CD4-positive, alpha-beta memory T cell (primary cell): ENCODE results near the gene MRPL37. TPM values are rescaled to one million over a fixed set of nuclear protein-coding genes. Genes with fewer than 3 reads are reported as not detected.

ENCODE experiments used
- CTCF ChIA-PET: fragments of 350-600 bp; sonication (Branson Sonifier 250); formaldehyde crosslinking; loops from one replicate; lab custom pipeline; 2021; ENCODE audit warnings: inconsistent platforms; ENCODE audit not compliant: partially characterized antibody; lab: Charles Lee
- POLR2A ChIA-PET: fragments of 350-600 bp; sonication (Branson Sonifier 250); formaldehyde crosslinking; loops from one replicate; lab custom pipeline; 2021; ENCODE audit not compliant: partially characterized antibody; lab: Charles Lee
- DNase-seq, 5 donors: peaks; one replicate each; pipeline versions ENCODE4 v3.0.0 to v3.0.0-alpha.2; 2020 to 2022; ENCODE audit warnings: mixed read lengths in 1 of 5
- H3K27ac ChIP-seq: one replicate; pipeline ENCODE4 v1.7.0; 2013; ENCODE audit warnings: low read depth, low read length
- H3K27me3 ChIP-seq: 2 replicates; pipeline ENCODE4 v1.7.0; 2013; ENCODE audit warnings: mild to moderate bottlenecking, low read length, moderate library complexity; ENCODE audit not compliant: insufficient read depth
- H3K36me3 ChIP-seq: 2 replicates; pipeline ENCODE4 v1.7.0; 2013; ENCODE audit warnings: mild to moderate bottlenecking, low read length, moderate library complexity; ENCODE audit not compliant: insufficient read depth
- H3K4me1 ChIP-seq: 2 replicates; pipeline ENCODE4 v1.7.0; 2013; ENCODE audit warnings: mild to moderate bottlenecking, low read length, moderate library complexity; ENCODE audit not compliant: insufficient read depth
- H3K4me3 ChIP-seq, 2 donors: one replicate each; pipeline ENCODE4 v1.7.0; 2013; ENCODE audit warnings: low read length in 2 of 2, mild to moderate bottlenecking in 1 of 2
- H3K9me3 ChIP-seq, 2 donors: one replicate each; pipeline ENCODE4 v1.7.0; 2013; ENCODE audit warnings: low read length in 2 of 2, control low read depth in 1 of 2; ENCODE audit not compliant: control insufficient read depth in 1 of 2
- H3K27ac Mint-ChIP-seq, 7 donors: one replicate each; pipeline ENCODE4 v1.8.0; 2020 to 2021; ENCODE audit warnings: mixed read lengths in 7 of 7, mild to moderate bottlenecking in 6 of 7, inconsistent platforms in 3 of 7, moderate library complexity in 3 of 7
- H3K27me3 Mint-ChIP-seq, 2 donors: one replicate each; pipeline ENCODE4 v1.8.0; 2020 to 2021; ENCODE audit warnings: mixed read lengths in 2 of 2
- H3K36me3 Mint-ChIP-seq, 2 donors: one replicate each; pipeline ENCODE4 v1.8.0; 2020 to 2021; ENCODE audit warnings: mixed read lengths in 2 of 2, inconsistent platforms in 1 of 2, mild to moderate bottlenecking in 1 of 2
- H3K4me1 Mint-ChIP-seq, 4 donors: one replicate each; pipeline ENCODE4 v1.8.0; 2020 to 2021; ENCODE audit warnings: mixed read lengths in 4 of 4, mild to moderate bottlenecking in 1 of 4
- H3K4me3 Mint-ChIP-seq, 8 donors: one replicate each; pipeline ENCODE4 v1.8.0; 2020 to 2021; ENCODE audit warnings: mixed read lengths in 8 of 8, mild to moderate bottlenecking in 7 of 8, moderate library complexity in 6 of 8, inconsistent platforms in 3 of 8
- H3K9me3 Mint-ChIP-seq, 8 donors: one replicate each; pipeline ENCODE4 v1.8.0; 2020 to 2021; ENCODE audit warnings: mixed read lengths in 8 of 8, mild to moderate bottlenecking in 5 of 8, inconsistent platforms in 3 of 8, moderate library complexity in 1 of 8
- intact Hi-C: fragments of 100-400 bp; cut with micrococcal nuclease; formaldehyde crosslinking; loops from one replicate; pipeline ENCODE4 v1.15.1; 2023
- polyA plus RNA-seq, 2 donors: library from polyadenylated mRNA; unstranded; fragments of 300-500 nt; fragmentation: Illumina TruSeq; gene quantifications; one replicate each; pipeline ENCODE4 v1.2.3, GENCODE V29; 2021
- total RNA-seq, 2 experiments: library from RNA; stranded (reverse); gene quantifications; one replicate each; pipeline ENCODE4 v1.2.3, GENCODE V29; 2021

MRPL37 gene
- total and polyA plus RNA-seq, 4 experiments from 2014 or later, result 33.4 to 89.1 (median 46.1) TPM

GRCh38 chr1:54180701-54181360, 19.1 kb upstream of the MRPL37 start:
- Histone ChIP-seq H3K4me1 (no peaks in the 10 kb centered on the region), H3K36me3 (no peaks in the 10 kb centered on the region), H3K27me3 (no peaks in the 10 kb centered on the region), H3K9me3 (no peaks in the 10 kb centered on the region), H3K4me3 (no peak overlapping the region), H3K27ac (no peak overlapping the region)
- CTCF ChIA-PET, result interaction anchor here (1.0 to 4.9 kb wide), 10 partner anchors 8 to 559 kb away, joined by 3 to 41 read pairs (median 6); partner anchors contain the start of genes CYB5RL and MRPL37
- Mint-ChIP-seq H3K27ac (no peak overlapping the region), H3K27me3 (no peaks in the 10 kb centered on the region), H3K4me3 (no peak overlapping the region), H3K9me3 (no peaks in the 10 kb centered on the region), H3K36me3 (peaks cover 13 to 21% of the 10 kb centered on the region in 2 donors), H3K4me1 (peaks cover 0 to 1% (median 0%) of the 10 kb centered on the region in 4 donors)
- POLR2A ChIA-PET, result interaction anchor here (0.9 to 1.9 kb wide), 2 partner anchors 226 to 309 kb away, joined by 3 to 5 read pairs; partner anchors contain the start of gene SSBP3
- DNase-seq, result no peak
- intact Hi-C loops, result loop anchor here (1.0 to 5.0 kb wide), 2 partner anchors 226 to 308 kb away; partner anchors contain the start of gene SSBP3

DNA sequence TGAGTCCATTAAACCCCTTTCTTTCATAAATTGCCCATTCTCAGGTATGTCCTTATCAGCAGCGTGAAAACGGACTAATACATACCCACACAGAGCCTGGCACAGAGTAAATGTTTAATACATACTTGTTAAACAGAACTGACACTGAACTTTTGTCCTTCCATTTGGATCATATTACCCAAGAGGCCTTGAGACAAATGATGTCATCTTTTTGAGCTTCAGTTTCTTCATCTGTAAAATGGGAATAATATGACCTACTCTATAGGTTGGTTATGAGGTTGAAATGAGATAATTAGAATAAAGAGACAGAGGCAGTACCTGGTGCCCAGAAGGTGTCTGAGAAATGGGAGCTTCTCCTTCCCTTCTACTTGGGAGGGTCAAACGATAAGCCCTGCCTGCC, 13.9 kb upstream of the MRPL37 start:
- H3K4me3 Mint-ChIP-seq, result no peak overlapping the region
- Histone ChIP-seq H3K36me3 (peaks cover 8% of the 10 kb centered on the region), H3K4me3 (no peak overlapping the region), H3K9me3 (no peaks in the 10 kb centered on the region), H3K4me1 (no peaks in the 10 kb centered on the region), H3K27me3 (no peaks in the 10 kb centered on the region), H3K27ac (no peak overlapping the region)
- no peaks in the 10 kb centered on the region for H3K27me3 Mint-ChIP-seq
- peaks cover 0 to 3% (median 0%) of the 10 kb centered on the region in 8 donors for H3K9me3 Mint-ChIP-seq
- POLR2A ChIA-PET, result no interaction called here
- no peak overlapping the region for H3K27ac Mint-ChIP-seq
- DNase-seq, result no peak
- intact Hi-C loops, result no loop called here
- H3K4me1 Mint-ChIP-seq, result peaks cover 0 to 1% (median 0%) of the 10 kb centered on the region in 4 donors
- H3K36me3 Mint-ChIP-seq, result peaks cover 38 to 48% of the 10 kb centered on the region in 2 donors
- CTCF ChIA-PET, result interaction anchor here (2.6 kb wide), 1 partner anchor 304 kb away, joined by 13 read pairs; no protein-coding TSS in a partner anchor

DNA sequence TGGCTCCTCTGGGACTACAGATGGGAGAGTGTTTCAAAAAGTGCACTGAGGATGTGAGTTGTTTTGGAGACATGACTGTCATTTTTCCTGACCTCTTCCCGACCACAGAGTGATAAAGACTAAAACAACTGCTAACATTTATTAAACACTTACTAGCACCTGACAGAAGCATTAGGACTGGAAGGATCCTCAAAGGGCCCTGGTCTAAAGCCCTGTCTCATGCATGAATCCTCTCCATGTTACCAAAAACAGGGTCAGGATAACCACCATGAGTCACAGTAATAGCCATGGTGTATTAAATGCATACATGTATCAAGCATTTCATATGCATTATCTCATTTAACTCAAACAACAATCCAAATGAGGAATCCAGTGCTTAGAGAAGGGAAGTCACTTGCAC, 11.7 kb upstream of the MRPL37 start:
- no peaks in the 10 kb centered on the region for H3K27me3 ChIP-seq
- Mint-ChIP-seq H3K27me3 (no peaks in the 10 kb centered on the region), H3K27ac (no peak overlapping the region), H3K4me3 (no peak overlapping the region), H3K4me1 (no peaks in the 10 kb centered on the region), H3K9me3 (peaks cover 0 to 4% (median 0%) of the 10 kb centered on the region in 8 donors), H3K36me3 (peaks cover 44 to 55% of the 10 kb centered on the region in 2 donors)
- no peaks in the 10 kb centered on the region for H3K9me3 ChIP-seq
- POLR2A ChIA-PET, result no interaction called here
- DNase-seq, result no peak
- CTCF ChIA-PET, result interaction anchor here (2.6 kb wide), 1 partner anchor 301 kb away, joined by 13 read pairs; no protein-coding TSS in a partner anchor
- no peak overlapping the region for H3K27ac ChIP-seq
- intact Hi-C loops, result no loop called here
- peaks cover 8% of the 10 kb centered on the region for H3K36me3 ChIP-seq
- H3K4me3 ChIP-seq, result no peak overlapping the region
- no peaks in the 10 kb centered on the region for H3K4me1 ChIP-seq

GRCh38 chr1:54190526-54190925, 9.4 kb upstream of the MRPL37 start:
- Mint-ChIP-seq H3K27ac (no peak overlapping the region), H3K4me1 (no peaks in the 10 kb centered on the region), H3K9me3 (peaks cover 0 to 4% (median 0%) of the 10 kb centered on the region in 8 donors), H3K27me3 (no peaks in the 10 kb centered on the region), H3K36me3 (peaks cover 42 to 53% of the 10 kb centered on the region in 2 donors), H3K4me3 (no peak overlapping the region)
- no peak for DNase-seq
- Histone ChIP-seq H3K27me3 (no peaks in the 10 kb centered on the region), H3K36me3 (peaks cover 8% of the 10 kb centered on the region), H3K27ac (no peak overlapping the region), H3K4me1 (no peaks in the 10 kb centered on the region), H3K4me3 (no peak overlapping the region), H3K9me3 (no peaks in the 10 kb centered on the region)
- ChIA-PET CTCF (interaction anchor here (1.7 kb wide), 1 partner anchor 9 kb away, joined by 4 read pairs; no protein-coding TSS in a partner anchor), POLR2A (interaction anchor here (0.5 to 1.7 kb wide), 2 partner anchors 10 to 20 kb away, joined by 3 to 8 read pairs; partner anchors contain the start of genes CYB5RL and MRPL37)
- intact Hi-C loops, result no loop called here

DNA sequence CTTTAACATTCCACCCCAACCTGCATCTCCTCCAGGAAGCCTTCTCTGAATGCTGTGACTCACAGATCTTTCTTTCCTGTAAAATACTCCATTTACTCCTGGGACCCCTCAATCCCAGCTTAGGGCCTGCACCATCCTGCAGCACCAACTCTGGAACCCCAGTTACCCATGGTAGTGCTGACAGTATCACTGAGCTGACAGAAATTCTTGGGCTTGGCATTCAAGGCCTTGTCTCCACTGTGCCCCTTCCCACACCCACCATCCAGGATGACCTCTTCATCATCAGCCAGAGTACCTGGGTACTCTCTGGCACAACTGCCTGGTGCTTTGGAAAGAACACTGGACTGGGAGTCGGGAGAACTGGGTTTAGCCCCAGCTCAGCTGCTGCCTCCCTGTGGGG, 8.4 kb upstream of the MRPL37 start:
- H3K4me1 Mint-ChIP-seq, result no peaks in the 10 kb centered on the region
- no peak overlapping the region for H3K4me3 ChIP-seq
- no peaks in the 10 kb centered on the region for H3K27me3 Mint-ChIP-seq
- no peaks in the 10 kb centered on the region for H3K27me3 ChIP-seq
- peaks cover 8% of the 10 kb centered on the region for H3K36me3 ChIP-seq
- no peak overlapping the region for H3K27ac ChIP-seq
- POLR2A ChIA-PET, result no interaction called here
- H3K36me3 Mint-ChIP-seq, result peaks cover 36 to 46% of the 10 kb centered on the region in 2 donors
- H3K9me3 Mint-ChIP-seq, result peaks cover 0 to 4% (median 0%) of the 10 kb centered on the region in 8 donors
- no peaks in the 10 kb centered on the region for H3K9me3 ChIP-seq
- intact Hi-C loops, result no loop called here
- H3K27ac Mint-ChIP-seq, result peak overlapping the region in 1 of 7 donors; percentile 42
- DNase-seq, result no peak
- CTCF ChIA-PET, result no interaction called here
- no peaks in the 10 kb centered on the region for H3K4me1 ChIP-seq
- H3K4me3 Mint-ChIP-seq, result no peak overlapping the region

DNA sequence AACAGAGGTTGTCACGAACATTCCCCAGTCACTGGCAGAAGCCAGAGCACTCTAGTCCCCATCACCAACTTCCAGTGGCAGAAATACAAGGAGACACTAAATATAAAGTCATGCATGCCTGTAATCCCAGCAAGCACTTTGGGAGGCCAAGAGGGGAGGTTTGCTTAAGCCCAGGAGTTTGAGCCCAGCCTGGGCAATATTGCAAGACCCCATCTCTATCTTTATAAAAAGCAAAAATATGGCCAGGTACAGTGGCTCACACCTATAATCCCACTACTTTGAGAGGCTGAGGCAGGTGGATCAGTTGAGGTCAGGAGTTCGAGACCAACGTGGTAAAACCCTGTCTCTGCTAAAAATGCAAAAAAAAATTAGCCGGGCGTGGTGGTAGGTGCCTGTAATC, 6.5 kb upstream of the MRPL37 start:
- DNase-seq, result no peak
- H3K9me3 Mint-ChIP-seq, result peaks cover 0 to 1% (median 0%) of the 10 kb centered on the region in 8 donors
- CTCF ChIA-PET, result no interaction called here
- peaks cover 8% of the 10 kb centered on the region for H3K36me3 ChIP-seq
- no peaks in the 10 kb centered on the region for H3K9me3 ChIP-seq
- H3K4me3 Mint-ChIP-seq, result no peak overlapping the region
- no peak overlapping the region for H3K27ac ChIP-seq
- POLR2A ChIA-PET, result no interaction called here
- H3K36me3 Mint-ChIP-seq, result peaks cover 27 to 29% of the 10 kb centered on the region in 2 donors
- no peaks in the 10 kb centered on the region for H3K4me1 Mint-ChIP-seq
- no peak overlapping the region for H3K27ac Mint-ChIP-seq
- H3K27me3 ChIP-seq, result no peaks in the 10 kb centered on the region
- H3K4me3 ChIP-seq, result no peak overlapping the region
- no peaks in the 10 kb centered on the region for H3K27me3 Mint-ChIP-seq
- no peaks in the 10 kb centered on the region for H3K4me1 ChIP-seq
- intact Hi-C loops, result no loop called here

DNA sequence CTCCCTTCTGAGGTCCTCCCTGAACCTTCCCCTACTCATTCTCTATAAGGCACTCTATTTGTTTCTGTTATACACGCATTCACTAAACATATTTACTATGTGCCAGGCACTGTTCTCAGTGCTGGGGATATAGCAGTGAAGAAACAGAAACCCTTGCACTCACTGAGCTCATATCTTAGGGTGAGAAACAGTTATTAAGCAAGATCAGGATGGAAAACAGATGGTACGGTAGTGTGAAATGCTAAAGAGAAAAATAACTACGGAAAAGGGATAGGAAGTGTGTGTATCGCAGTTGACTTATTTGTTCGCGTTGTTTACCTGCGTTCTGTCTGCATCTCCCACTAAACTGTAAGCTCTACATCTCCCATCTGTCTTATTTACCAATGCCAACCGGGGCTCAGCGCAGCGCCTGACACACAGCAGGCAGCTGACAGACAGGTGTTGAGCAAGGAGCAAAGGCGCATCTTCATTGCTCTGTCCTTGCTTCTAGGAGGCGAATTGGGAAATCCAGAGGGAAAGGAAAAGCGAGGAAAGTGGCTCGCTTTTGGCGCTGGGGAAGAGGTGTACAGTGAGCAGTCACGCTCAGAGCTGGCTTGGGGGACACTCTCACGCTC, 709 bp upstream of the MRPL37 start:
- DNase-seq, result no peak
- H3K9me3 ChIP-seq, result no peaks in the 10 kb centered on the region
- POLR2A ChIA-PET, result interaction anchor here (0.6 to 2.6 kb wide), 14 partner anchors 9 to 290 kb away, joined by 3 to 20 read pairs (median 4); partner anchors contain the start of genes IFT25, LRRC42 and SSBP3
- no peaks in the 10 kb centered on the region for H3K27me3 ChIP-seq
- Mint-ChIP-seq H3K4me1 (peaks cover 17 to 40% (median 30%) of the 10 kb centered on the region in 4 donors), H3K9me3 (no peaks in the 10 kb centered on the region), H3K27ac (peak overlapping the region in 6 of 7 donors; percentile 83 to 95 (median 93)), H3K4me3 (peak overlapping the region; percentile 89 to 95 (median 92)), H3K27me3 (no peaks in the 10 kb centered on the region), H3K36me3 (peaks cover 5 to 20% of the 10 kb centered on the region in 2 donors)
- CTCF ChIA-PET, result interaction anchor here (0.9 to 2.6 kb wide), 3 partner anchors 17 to 602 kb away, joined by 3 to 8 read pairs (median 4); no protein-coding TSS in a partner anchor
- intact Hi-C loops, result no loop called here
- H3K4me1 ChIP-seq, result peaks cover 29% of the 10 kb centered on the region
- H3K36me3 ChIP-seq, result peaks cover under 1% of the 10 kb centered on the region
- peak overlapping the region; percentile 76 to 83 for H3K4me3 ChIP-seq
- peak overlapping the region; percentile 72 for H3K27ac ChIP-seq
